ENCODE measurements around the gene GMPS.

DNA sequence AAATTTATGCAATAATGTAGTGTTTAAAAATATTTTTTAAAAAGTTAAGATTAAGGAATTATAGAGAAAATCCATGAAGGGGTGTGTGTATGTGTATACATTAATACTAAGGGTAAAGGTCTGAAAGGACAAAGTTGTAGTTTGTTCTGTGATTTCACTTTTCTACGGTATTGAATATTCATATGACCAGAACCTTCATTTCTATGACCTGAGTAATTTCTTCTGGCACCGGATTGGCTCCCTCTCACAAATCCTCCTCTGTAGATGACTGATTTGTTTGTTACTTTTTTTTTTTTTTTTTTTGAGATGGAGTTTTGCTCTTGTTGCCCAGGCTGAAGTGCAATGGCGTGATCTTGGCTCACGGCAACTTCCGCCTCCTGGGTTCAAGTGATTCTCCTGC lies 20.9 kb downstream of the GMPS start:
- TF ChIP-seq EZH2 (IDR thresholded peaks at IDR 0.05; ENCODE audit: insufficient read depth, poor library complexity, severe bottlenecking) = no peak
- TF ChIP-seq EZH2phosphoT487 (IDR thresholded peaks at IDR 0.05; ENCODE audit: insufficient read depth, low read depth) = no peak

Data from GM23248 (cell line).